Fibroblast of the aortic adventitia (primary cell): ENCODE results near the gene KANSL1L. TPM values are rescaled to one million over a fixed set of nuclear protein-coding genes. Genes with fewer than 3 reads are reported as not detected.

ENCODE experiments used
- DNase-seq: peaks from one replicate; pipeline ENCODE4 v3.0.0-alpha.2; 2010; ENCODE audit warnings: low read depth
- H3K4me3 ChIP-seq: 2 replicates; pipeline ENCODE4 v1.5.1; 2011; ENCODE audit warnings: low read depth, mild to moderate bottlenecking, control low read depth, low read length, moderate library complexity
- CTCF ChIP-seq: IDR thresholded peaks from 2 replicates; pipeline ENCODE4 v1.5.1; 2011; ENCODE audit warnings: mild to moderate bottlenecking, low read length, control low read depth, inconsistent platforms; ENCODE audit not compliant: insufficient read depth
- total RNA-seq: library from RNA; depleted of rRNA; stranded (reverse); fragments of >200 nt; gene quantifications from 2 replicates; pipeline ENCODE4 v1.2.3, GENCODE V29; 2012; ENCODE audit warnings: low replicate concordance

The KANSL1L gene
- 28.2 and 43.4 TPM in 2 replicates for total RNA-seq

- peak within 1 kb of the TSS; percentile 80 for H3K4me3 ChIP-seq
- peak; percentile 94 for DNase-seq
Observed at GRCh38 chr2:210171309-210172218, at the start of gene KANSL1L. Gene KANSL1L (minus strand): TSS chr2:210171409. CDS start chr2:210154582, 16,827 bp downstream.

GRCh38 chr2:210215120-210215519 is 43.9 kb upstream of the KANSL1L start:
- H3K4me3 ChIP-seq: no peak overlapping the region
- no peak for DNase-seq
- no peak for TF ChIP-seq CTCF

More at GRCh38 chr2:210171309-210172218, at the start of gene KANSL1L:
- TF ChIP-seq CTCF: no peak

- no peak for TF ChIP-seq CTCF
- DNase-seq: no peak
- no peak overlapping the region for H3K4me3 ChIP-seq
Observed at GRCh38 chr2:210210185-210210584, 39.0 kb upstream of the KANSL1L start.

GRCh38 chr2:210207929-210208328 is 36.7 kb upstream of the KANSL1L start:
- TF ChIP-seq CTCF: no peak
- H3K4me3 ChIP-seq: no peak overlapping the region
- no peak for DNase-seq

GRCh38 chr2:210203558-210203957 is 32.3 kb upstream of the KANSL1L start:
- no peak for DNase-seq
- no peak overlapping the region for H3K4me3 ChIP-seq
- TF ChIP-seq CTCF: no peak

- TF ChIP-seq CTCF: no peak
- no peak overlapping the region for H3K4me3 ChIP-seq
- DNase-seq: no peak
Observed at GRCh38 chr2:210203147-210203546, 31.9 kb upstream of the KANSL1L start.
